ENCODE results near the gene HIC1.

Gene HIC1

DNA sequence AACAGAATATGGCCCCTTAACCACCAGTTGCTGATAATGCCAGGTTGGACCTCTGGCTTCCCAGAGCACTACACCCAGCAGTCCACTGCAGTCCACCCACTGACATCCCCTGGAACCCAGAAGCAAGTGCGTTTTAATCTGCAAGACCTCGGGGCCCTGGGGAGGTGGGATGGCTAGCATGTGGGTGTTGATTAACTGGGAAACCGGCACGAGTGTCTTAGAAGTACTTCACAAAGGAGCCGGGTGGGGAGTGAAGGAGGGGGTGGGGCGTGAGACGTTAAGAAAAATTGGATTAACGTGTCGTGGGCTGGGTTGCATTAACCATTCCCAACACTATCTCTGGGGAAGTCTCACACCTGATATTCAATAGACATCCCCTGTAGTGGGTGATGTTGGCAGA lies 6.1 kb upstream of the HIC1 start:
- no peak overlapping the region for H3K4me3 ChIP-seq (ENCODE audit: low read depth, low read length)
- TF ChIP-seq, protein P1, sequence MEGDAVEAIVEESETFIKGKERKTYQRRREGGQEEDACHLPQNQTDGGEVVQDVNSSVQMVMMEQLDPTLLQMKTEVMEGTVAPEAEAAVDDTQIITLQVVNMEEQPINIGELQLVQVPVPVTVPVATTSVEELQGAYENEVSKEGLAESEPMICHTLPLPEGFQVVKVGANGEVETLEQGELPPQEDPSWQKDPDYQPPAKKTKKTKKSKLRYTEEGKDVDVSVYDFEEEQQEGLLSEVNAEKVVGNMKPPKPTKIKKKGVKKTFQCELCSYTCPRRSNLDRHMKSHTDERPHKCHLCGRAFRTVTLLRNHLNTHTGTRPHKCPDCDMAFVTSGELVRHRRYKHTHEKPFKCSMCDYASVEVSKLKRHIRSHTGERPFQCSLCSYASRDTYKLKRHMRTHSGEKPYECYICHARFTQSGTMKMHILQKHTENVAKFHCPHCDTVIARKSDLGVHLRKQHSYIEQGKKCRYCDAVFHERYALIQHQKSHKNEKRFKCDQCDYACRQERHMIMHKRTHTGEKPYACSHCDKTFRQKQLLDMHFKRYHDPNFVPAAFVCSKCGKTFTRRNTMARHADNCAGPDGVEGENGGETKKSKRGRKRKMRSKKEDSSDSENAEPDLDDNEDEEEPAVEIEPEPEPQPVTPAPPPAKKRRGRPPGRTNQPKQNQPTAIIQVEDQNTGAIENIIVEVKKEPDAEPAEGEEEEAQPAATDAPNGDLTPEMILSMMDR (IDR thresholded peaks at IDR 0.05; ENCODE audit: borderline replicate concordance, insufficient read depth, low read depth, low read length): no peak

DNA sequence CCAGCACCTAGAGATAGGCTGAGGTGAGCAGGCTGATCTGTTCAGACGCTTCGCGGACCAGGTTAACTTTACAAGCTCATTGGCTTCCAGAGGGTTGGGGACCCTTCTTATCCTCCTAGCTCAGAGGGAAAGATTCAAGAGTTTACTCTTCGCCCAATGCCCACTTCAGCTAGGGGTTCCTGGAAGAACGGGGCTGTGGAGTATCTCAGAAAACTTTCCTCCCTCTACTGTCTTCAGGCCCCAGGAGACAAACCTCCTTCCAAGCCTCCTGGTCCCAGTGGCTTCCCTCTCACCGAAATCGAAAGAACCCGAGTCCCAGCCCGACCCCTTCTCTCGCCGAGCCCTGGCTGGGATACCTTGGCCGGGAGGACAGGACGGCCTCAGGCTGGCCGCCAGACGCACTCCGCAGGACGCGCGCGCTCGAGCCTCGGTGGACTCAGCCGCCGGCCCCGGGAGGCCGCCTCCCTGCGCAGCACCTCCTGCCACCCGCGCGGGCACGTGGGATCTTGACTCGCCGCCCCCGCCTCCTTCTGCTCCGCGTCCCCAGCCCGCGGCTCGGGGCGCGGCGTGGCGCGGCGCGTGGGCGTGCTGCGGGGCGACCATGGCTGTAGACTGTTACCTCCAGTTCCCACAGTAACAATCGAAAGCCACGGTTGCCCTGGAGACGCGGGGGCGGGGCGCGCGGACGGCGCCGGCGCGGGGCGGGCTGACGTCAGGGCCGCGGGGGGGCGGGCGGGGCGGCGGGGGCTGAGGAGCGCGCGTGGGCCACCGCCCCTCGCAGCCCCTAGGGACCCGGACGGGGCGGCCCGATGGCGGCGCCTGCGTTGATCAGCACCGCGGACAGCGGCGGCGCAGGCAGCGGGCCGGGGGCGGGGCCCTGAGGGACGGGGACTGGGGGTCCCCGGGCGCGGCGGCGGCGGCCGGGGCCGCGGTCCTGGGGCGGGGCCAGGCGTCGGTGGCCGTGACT lies 5.3 kb upstream of the HIC1 start:
- H3K4me3 ChIP-seq (ENCODE audit: low read depth, low read length): peak overlapping the region; percentile 57
- TF ChIP-seq, protein P1 (IDR thresholded peaks at IDR 0.05; ENCODE audit: borderline replicate concordance, insufficient read depth, low read depth, low read length): no peak

DNA sequence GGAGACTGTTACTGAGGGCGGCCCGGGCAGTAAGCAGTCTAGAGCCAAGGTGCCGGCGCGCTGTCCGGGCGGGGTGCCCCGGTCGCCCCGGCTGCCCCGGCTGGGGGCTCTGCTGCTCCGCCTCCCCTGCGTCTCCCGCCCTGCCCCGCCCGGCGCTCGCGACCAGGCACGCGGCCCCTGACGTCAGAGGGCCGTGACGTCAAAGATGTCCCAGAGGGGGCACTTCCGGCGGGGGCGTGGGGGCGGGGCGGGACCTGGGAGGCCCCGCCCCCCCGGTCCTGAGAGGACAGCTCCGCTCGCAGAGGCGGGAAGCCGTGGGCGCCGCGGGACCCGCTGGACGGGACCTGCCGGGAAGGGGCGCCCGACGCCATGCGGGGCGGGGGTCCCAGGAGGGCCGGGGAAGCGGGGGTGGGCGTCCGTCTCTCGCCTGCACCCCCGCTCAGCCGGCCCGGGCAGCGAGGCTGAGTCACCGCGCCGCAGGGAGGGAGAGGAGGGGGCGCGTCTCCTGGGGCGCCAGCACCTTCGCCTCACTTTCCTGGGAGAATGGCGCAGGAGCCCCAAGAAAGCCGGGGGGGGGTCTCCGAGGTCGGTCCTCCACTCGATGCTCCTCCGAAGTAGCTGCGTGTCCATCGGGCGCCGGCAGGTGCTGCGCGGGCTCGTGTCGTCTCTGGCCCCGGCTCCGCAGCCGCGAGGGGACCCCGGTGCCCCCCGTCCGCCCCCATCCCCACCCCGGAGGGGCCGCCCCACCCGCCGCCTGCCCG lies 4.4 kb upstream of the HIC1 start:
- TF ChIP-seq, protein P1 (IDR thresholded peaks at IDR 0.05; ENCODE audit: borderline replicate concordance, insufficient read depth, low read depth, low read length): no peak
- peak overlapping the region; percentile 51 for H3K4me3 ChIP-seq (ENCODE audit: low read depth, low read length)

DNA sequence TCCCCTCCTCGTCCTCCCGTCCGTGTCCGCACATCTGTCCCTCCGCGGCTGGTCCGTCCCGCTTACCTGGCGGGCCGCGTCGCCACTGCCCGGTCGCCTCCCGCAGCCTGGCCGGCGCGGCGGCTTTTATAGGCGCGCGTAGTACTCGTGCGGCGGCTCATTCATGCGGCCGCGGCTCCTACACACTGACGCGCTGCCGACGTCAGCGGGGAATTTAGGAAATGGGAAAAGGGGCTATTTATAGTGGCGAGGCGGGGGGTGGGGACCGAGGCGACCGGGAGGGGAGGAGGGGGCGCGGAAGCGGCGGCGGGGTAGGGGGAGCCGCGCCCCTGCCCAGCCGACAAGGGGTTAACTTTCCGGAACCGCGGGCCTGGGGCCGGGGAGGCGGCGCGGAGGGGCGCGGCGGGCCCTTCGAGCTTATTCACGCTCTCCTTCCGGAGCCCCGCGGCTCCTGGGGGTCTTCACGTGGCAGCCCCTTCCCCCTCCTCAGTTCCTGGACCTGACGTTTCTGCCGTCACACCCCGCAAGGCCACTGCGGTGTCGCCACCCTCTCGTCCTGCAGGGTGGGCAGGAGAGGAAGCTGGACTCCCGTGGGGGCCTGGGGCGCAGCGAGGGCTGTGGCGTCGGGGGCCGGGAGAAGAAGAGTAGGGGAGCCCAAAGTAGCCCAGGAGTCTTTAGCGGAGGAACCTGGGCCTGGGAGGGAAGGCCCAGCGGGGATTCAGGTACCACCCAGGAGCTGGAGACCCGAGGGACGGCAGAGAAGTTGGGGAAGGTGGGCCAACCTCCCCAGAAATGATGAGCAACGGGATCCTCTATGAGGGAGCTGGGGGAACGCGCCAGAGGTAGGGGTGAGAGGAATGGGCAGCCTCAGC lies 3.6 kb upstream of the HIC1 start:
- H3K4me3 ChIP-seq (ENCODE audit: low read depth, low read length): peak overlapping the region; percentile 10

DNA sequence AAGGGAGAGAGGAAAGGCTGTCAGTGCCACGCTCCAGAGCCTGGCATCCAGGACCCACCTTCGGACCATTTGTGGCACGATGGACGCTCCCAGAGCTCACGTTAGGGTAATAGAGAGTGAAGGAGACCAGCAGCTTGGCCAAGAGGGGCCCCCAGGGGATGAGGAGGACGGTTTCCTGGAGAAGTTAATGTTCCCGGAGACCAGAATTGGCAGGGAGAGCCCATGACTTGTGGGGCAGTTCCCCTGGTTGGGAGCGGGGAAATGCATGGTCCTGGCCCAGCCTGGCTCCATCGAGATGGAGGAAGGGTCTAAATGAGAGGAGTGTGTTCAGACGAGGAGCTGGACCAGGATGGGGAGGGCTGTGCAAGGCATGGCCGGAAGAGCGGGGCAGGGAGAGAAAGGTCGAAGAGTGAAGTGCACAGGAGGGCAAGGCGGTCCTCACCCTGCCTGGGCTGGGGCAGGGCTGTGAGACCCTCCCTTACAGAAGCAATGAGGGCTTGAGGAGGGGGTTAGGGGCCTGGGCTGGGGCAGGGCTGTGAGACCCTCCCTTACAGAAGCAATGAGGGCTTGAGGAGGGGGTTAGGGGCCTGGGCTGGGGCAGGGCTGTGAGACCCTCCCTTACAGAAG lies 2.9 kb upstream of the HIC1 start:
- H3K4me3 ChIP-seq (ENCODE audit: low read depth, low read length): no peak overlapping the region
- TF ChIP-seq, protein P1 (IDR thresholded peaks at IDR 0.05; ENCODE audit: borderline replicate concordance, insufficient read depth, low read depth, low read length): no peak

More for the DNA sequence above, 3.6 kb upstream of the HIC1 start:
- TF ChIP-seq, protein P1 (IDR thresholded peaks at IDR 0.05; ENCODE audit: borderline replicate concordance, insufficient read depth, low read depth, low read length): no peak
